GM18498 (cell line): ENCODE results near the gene ALDOA.
A peak's percentile ranks its signal among the peaks of the same experiment; 100 is the strongest.
"Not testable (repeated sequence)": the region's sequence is repeated elsewhere in the genome, so short reads cannot be mapped to it uniquely, and the experiment has no call there.

ENCODE experiments used
- ATAC-seq: cut with Tn5 transposase; IDR thresholded peaks from one replicate; pipeline ENCODE4 v1.9.1; 2021; ENCODE audit warnings: mild to moderate bottlenecking, moderate library complexity; ENCODE audit not compliant: unreplicated experiment

ALDOA gene

GRCh38 chr16:30065102-30065942 lies at the start of gene ALDOA:
TSS of gene ALDOA (plus strand) at chr16:30065760. CDS start at chr16:30066898, 1,138 bp downstream.
- ATAC-seq: peak; percentile 76

DNA sequence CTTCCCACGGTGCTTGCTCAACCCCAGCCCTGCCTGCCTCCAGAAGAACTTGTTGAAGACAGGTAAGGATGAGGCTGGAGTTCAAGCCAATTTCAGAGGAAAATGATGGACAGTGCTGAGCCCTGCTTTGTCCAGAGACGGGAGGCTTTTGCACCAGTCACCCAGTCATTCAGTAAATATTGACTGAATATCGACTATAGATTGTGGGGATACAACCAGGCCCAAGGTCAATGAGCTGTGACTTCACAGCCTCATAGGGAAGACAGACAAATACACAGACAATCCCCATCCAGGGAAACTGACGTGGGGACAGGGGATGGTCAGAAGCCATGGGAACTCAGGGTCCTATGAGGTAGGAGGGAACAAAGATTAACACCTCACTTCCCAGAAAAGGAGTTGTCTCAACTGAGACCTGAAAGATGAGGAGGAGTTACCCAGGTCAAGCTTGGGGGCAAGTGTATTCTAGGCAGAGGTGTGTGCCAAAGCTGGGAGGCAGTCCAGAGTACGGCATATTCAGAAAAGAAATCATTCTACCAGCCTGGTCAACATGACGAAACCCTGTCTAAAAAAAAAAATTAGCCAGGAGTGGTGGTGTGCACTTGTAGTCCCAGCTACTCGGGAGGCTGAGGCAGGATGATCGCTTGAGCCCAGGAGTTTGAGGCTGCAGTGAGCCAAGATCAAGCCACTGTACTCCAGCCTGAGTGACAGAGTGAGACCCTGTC lies 48.8 kb upstream of the ALDOA start:
- no peak for ATAC-seq

DNA sequence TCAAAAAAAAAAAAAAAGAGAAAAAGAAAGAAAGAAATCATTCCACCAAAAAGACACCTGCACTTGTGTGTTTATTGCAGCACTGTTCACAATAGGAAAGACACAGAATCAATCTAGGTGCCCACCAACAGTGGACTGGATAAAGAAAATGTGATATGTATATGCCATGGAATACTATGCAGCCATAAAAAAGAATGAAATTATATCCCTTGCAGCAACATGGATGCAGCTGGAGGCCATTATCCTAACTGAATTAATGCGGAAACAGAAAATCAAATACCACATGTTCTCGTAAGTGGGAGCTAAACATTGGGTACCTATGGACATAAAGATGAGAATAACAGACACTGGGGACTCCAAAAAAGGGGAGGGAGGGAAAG lies 48.3 kb upstream of the ALDOA start:
- no peak for ATAC-seq

- not testable (repeated sequence) for ATAC-seq
These were observed 47.6 kb upstream of the ALDOA start for GRCh38 chr16:30017937-30018336.

DNA sequence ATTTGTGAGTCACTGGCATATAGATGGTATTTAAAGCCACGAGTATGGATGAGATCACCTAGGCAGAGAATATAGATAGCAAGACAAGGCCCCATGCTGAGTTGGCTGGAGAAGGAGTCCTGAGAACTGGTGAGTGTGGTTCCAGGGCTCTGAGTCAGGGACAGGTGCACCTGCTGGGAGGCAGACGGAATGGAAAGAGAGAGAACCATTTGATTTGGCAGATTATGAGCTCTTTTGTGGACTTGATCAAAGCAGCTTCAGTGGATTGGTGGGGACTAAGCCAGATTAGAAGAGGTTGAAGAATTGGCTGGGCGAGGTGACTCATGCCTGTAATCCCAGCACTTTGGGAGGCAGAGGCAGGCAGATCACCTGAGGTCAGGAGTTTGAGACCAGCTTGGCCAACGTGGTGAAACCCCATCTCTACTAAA lies 46.8 kb upstream of the ALDOA start:
- ATAC-seq: no peak

DNA sequence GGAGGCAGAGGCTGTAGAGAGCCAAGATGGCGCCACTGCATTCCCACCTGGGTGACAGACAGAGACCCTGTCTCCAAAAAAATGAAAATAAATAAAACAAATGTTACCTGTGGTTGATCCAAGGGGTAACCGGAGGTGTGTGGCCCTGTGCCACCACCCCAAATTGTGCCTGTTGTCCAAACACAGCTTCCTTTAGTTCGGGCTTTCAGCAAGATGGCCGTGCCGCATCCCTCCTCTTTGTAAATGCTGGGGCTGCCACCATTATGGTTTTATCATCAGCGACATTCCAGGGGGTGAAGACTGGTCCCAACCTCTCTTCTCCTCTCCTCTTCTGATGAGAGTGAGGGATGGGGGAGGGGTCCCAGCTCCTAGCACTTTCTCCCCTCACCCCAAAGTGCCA lies 42.7 kb upstream of the ALDOA start, which contains the start of gene C16orf92:
C16orf92 (plus strand) TSS at position 312 of the 400 bp plus-strand sequence. CDS start 143 bp downstream, outside the sequence.
- ATAC-seq: no peak

DNA sequence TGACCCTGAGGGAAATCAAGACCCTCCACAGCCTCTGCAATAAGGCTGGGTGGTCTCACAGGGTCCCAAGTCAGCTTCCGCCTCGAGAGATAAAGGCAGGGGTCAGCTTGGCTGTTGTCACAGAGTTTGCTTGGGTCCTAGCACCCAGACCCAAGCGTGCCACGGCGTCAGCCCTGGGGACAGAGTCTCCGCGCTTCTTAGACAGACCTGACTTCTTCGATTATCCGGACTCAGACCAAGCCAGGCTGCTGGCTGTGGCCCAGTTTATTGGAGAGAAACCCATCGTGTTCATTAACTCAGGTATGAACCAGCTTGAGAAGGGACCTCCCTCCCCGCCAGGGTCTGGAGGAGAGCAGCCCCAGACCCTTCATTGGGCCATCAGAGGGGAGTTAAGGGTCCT lies 42.0 kb upstream of the ALDOA start:
- ATAC-seq: no peak

- no peak for ATAC-seq
These were observed 41.1 kb upstream of the ALDOA start for GRCh38 chr16:30024451-30024850.

GRCh38 chr16:30025156-30025555 lies 40.4 kb upstream of the ALDOA start:
- no peak for ATAC-seq

- no peak for ATAC-seq
These were observed 40.0 kb upstream of the ALDOA start for GRCh38 chr16:30025574-30025973.

GRCh38 chr16:30026449-30026848 lies 39.1 kb upstream of the ALDOA start:
- ATAC-seq: no peak

GRCh38 chr16:30027588-30028437 lies 37.7 kb upstream of the ALDOA start:
- no peak for ATAC-seq

DNA sequence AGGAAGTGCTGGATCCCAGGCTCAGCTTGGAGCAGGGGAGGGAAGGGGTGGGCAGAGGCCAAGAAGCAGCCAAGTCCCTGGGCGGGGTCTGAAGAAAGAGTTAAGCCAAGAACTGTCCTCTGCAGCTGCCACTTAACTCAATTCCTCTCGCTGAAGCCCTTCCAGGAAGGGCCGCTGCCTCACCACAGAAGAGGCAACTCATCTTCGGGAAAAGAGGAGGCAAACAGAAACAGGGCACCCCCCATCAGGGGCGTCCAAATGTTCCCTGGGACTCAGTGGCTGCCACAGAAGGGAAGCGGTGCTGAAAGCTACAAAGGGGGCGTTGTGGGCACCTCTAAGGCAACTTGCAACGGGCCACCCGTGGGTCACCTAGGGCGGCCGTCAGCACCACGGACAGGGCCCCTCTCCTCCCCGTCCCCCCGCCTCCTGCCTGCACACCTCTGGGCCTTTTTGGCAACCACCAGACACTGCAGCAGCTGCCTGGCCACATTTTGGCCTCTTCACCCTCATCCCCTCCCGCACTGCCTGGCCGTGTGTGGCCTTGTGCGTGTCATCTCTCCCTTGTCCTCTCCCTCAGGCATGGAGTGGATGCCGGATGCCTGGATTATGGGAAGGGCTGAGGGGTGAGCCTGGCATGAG lies 37.0 kb upstream of the ALDOA start:
- no peak for ATAC-seq

GRCh38 chr16:30030011-30030685 lies 35.4 kb upstream of the ALDOA start:
- no peak for ATAC-seq

GRCh38 chr16:30030841-30031413 lies 34.6 kb upstream of the ALDOA start, which contains the start of gene TLCD3B:
TSS of gene TLCD3B (minus strand) at chr16:30031271. CDS start at chr16:30030527, 744 bp downstream.
- no peak for ATAC-seq

GRCh38 chr16:30031477-30031918 lies 34.1 kb upstream of the ALDOA start:
- ATAC-seq: no peak

DNA sequence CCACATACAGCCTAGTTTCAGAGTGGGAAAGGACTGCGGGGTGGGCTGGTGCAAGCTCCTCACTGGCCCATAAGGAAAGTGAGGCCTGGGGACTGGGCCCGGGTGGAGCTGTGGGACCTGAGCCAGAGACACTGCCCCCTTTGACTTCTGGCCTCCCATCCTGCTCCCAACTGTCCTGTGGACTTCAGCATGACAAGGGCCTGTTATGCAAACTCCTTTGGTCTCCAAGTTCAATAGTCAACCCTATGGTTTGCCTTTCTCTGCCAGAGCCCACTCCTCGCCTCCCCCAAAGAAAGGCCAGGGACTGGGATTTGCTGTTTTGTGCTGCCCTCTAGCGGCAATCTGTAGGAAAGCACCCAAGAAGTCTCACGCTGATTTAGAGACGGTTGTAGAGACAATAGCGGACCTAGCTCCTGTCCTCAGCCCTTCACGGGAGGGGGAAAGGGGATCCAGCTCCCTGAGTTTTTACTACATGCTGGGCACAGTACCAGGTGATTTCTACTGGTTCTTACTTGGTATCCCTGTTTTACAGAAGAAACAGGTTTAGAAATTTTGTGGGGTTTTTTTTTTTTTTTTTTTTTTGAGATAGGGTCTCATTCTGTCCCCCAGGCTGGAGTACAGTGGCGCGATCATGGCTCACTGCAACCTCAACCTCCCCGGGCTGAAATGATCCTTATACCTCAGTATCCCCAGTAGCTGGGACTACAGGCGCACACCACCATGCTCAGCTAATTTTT lies 33.3 kb upstream of the ALDOA start:
- no peak for ATAC-seq

DNA sequence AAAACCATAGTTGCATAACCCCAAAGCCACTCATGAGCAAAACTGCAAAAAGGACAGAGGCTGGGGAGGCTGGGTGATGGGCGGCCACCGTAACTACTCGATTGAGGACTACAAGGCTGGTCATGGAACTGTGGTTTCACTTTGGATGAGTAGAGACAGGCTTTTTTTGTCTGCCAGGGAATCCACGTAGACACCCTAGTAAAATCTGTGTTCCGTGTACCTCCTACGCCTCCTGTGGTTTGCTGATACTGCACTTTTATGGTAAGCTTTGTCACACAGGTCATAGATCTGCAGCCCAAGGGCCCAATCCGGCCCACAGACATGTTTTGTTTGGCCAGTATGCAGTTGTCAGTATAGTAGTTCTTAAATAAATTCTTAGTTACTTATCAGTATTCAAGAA lies 32.3 kb upstream of the ALDOA start:
- ATAC-seq: no peak

GRCh38 chr16:30040221-30040620 lies 25.3 kb upstream of the ALDOA start:
- ATAC-seq: no peak
